ENCODE results near the gene ZNF280A.

DNA sequence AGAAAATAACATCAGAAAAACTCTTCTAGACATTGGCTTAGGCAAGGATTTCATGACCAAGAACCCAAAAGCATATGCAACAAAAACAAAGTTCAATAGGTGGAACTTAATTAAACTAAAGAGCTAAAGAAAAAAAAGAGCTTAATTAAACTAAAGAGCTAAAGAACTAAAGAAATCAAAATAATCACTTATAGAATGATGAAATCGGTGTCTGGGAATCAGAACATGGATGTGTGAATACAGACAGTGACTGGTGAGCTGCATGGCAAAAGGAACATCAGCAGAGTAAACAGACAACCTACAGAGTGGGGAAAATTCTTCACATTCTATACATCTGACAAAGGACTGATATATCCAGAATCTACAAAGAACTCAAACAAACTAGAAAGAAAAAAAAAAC is 53.0 kb downstream of the ZNF280A start:
- TF ChIP-seq, protein P1, sequence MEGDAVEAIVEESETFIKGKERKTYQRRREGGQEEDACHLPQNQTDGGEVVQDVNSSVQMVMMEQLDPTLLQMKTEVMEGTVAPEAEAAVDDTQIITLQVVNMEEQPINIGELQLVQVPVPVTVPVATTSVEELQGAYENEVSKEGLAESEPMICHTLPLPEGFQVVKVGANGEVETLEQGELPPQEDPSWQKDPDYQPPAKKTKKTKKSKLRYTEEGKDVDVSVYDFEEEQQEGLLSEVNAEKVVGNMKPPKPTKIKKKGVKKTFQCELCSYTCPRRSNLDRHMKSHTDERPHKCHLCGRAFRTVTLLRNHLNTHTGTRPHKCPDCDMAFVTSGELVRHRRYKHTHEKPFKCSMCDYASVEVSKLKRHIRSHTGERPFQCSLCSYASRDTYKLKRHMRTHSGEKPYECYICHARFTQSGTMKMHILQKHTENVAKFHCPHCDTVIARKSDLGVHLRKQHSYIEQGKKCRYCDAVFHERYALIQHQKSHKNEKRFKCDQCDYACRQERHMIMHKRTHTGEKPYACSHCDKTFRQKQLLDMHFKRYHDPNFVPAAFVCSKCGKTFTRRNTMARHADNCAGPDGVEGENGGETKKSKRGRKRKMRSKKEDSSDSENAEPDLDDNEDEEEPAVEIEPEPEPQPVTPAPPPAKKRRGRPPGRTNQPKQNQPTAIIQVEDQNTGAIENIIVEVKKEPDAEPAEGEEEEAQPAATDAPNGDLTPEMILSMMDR (IDR thresholded peaks at IDR 0.05 in 8 of 11, conservative IDR thresholded peaks at IDR 0.05 in 3 of 11): no peak
- TF ChIP-seq POLR2A (IDR thresholded peaks at IDR 0.05) (no peak), POLR2AphosphoS5 (IDR thresholded peaks at IDR 0.05) (no peak)
